Measurements from ENCODE around the gene YIPF3.

DNA sequence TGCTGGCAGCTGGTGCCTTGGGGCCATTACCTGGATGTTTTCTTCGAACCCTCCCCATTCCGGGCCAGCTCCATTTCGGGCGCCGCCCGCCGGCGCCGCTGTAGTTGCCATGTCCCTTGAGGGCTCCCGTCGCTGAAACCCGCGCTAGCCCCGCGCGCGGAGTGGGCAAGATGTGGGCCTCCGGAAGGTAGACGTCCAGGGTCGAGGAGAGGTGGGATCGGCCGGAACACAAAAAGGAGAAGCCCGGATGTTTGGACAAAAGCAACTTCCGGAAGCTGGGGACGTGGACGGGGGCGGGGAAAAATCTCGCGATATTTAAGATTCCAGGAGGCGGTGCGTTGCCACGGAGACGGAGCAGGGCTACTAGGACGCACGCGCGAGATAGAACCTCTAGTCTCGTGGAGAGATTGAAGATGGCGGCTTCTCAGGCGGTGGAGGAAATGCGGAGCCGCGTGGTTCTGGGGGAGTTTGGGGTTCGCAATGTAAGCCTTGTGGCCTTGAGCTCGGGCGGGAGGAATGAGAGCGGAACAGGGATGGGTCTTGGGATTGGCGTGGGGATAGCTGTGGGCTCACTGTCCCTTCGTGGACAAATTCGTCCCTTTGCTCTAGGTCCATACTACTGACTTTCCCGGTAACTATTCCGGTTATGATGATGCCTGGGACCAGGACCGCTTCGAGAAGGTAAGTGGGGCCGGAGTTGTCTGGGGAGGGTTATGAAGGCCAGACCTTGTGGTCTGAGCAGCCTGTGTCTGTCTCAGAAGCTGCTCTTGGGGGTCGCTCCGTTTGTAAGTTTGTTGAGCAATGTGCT, at the start of gene YIPF3, which contains the start of gene POLR1C:
- peak in 1 of 2 donors; percentile 42 for TF ChIP-seq POLR2A (IDR thresholded peaks at IDR 0.05)
- TF ChIP-seq, protein P1, sequence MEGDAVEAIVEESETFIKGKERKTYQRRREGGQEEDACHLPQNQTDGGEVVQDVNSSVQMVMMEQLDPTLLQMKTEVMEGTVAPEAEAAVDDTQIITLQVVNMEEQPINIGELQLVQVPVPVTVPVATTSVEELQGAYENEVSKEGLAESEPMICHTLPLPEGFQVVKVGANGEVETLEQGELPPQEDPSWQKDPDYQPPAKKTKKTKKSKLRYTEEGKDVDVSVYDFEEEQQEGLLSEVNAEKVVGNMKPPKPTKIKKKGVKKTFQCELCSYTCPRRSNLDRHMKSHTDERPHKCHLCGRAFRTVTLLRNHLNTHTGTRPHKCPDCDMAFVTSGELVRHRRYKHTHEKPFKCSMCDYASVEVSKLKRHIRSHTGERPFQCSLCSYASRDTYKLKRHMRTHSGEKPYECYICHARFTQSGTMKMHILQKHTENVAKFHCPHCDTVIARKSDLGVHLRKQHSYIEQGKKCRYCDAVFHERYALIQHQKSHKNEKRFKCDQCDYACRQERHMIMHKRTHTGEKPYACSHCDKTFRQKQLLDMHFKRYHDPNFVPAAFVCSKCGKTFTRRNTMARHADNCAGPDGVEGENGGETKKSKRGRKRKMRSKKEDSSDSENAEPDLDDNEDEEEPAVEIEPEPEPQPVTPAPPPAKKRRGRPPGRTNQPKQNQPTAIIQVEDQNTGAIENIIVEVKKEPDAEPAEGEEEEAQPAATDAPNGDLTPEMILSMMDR (IDR thresholded peaks at IDR 0.05) = no peak
